Measurements from ENCODE around the gene STN1. TPM values are rescaled to one million over a fixed set of nuclear protein-coding genes. Genes with fewer than 3 reads are reported as not detected.

STN1 gene
- total RNA-seq, 6 experiments from 2014 or later: 12.1 to 15.6 (median 14.7) TPM

GRCh38 chr10:103917302-103918052 lies 507 bp downstream of the STN1 start:
- H3K4me1 Mint-ChIP-seq (ENCODE audit: low read depth): peaks cover 35% of the 10 kb centered on the region
- no peak for DNase-seq
- TF ChIP-seq CTCF (IDR thresholded peaks at IDR 0.05): no peak
- peaks cover 9% of the 10 kb centered on the region for H3K9me3 Mint-ChIP-seq
- H3K27ac Mint-ChIP-seq: peak overlapping the region; percentile 98
- no peaks in the 10 kb centered on the region for H3K27me3 Mint-ChIP-seq (ENCODE audit: insufficient read depth)
- H3K36me3 Mint-ChIP-seq (ENCODE audit: low read depth): peaks cover 23% of the 10 kb centered on the region
- H3K4me3 Mint-ChIP-seq: peak overlapping the region; percentile 99

GRCh38 chr10:103916876-103917275 lies 1.1 kb downstream of the STN1 start:
- no peak for TF ChIP-seq CTCF (IDR thresholded peaks at IDR 0.05)

GRCh38 chr10:103916254-103916653 lies 1.7 kb downstream of the STN1 start:
- H3K4me1 Mint-ChIP-seq (ENCODE audit: low read depth): peaks cover 40% of the 10 kb centered on the region
- peak overlapping the region; percentile 98 for H3K27ac Mint-ChIP-seq

More at GRCh38 chr10:103916876-103917275, 1.1 kb downstream of the STN1 start:
- no peak for DNase-seq
- peak overlapping the region; percentile 98 for H3K27ac Mint-ChIP-seq
- peaks cover 23% of the 10 kb centered on the region for H3K36me3 Mint-ChIP-seq (ENCODE audit: low read depth)
- peaks cover 9% of the 10 kb centered on the region for H3K9me3 Mint-ChIP-seq
- H3K27me3 Mint-ChIP-seq (ENCODE audit: insufficient read depth): no peaks in the 10 kb centered on the region; the same call in 1 of the 2 replicates
- H3K4me1 Mint-ChIP-seq (ENCODE audit: low read depth): peaks cover 35% of the 10 kb centered on the region
- H3K4me3 Mint-ChIP-seq: peak overlapping the region; percentile 99

GRCh38 chr10:103915796-103916195 lies 2.2 kb downstream of the STN1 start:
- peak overlapping the region; percentile 99 for H3K4me3 Mint-ChIP-seq
- H3K4me1 Mint-ChIP-seq (ENCODE audit: low read depth): peaks cover 45% of the 10 kb centered on the region
- no peak for TF ChIP-seq CTCF (IDR thresholded peaks at IDR 0.05)
- peak overlapping the region; percentile 98; the same call in 1 of the 2 replicates for H3K27ac Mint-ChIP-seq
- peaks cover 23% of the 10 kb centered on the region for H3K36me3 Mint-ChIP-seq (ENCODE audit: low read depth)
- DNase-seq: no peak
- H3K27me3 Mint-ChIP-seq (ENCODE audit: insufficient read depth): no peaks in the 10 kb centered on the region; the same call in 1 of the 2 replicates
- H3K9me3 Mint-ChIP-seq: peaks cover 9% of the 10 kb centered on the region

More at GRCh38 chr10:103916254-103916653, 1.7 kb downstream of the STN1 start:
- TF ChIP-seq CTCF (IDR thresholded peaks at IDR 0.05): no peak
- Mint-ChIP-seq H3K4me3 (peak overlapping the region; percentile 99), H3K27me3 (ENCODE audit: insufficient read depth) (no peaks in the 10 kb centered on the region; the same call in 1 of the 2 replicates), H3K36me3 (ENCODE audit: low read depth) (peaks cover 23% of the 10 kb centered on the region), H3K9me3 (peaks cover 9% of the 10 kb centered on the region)
- no peak for DNase-seq

GRCh38 chr10:103912759-103913158 lies 5.2 kb downstream of the STN1 start:
- no peak for TF ChIP-seq CTCF (IDR thresholded peaks at IDR 0.05)
- H3K4me3 Mint-ChIP-seq: no peak overlapping the region
- H3K4me1 Mint-ChIP-seq (ENCODE audit: low read depth): peaks cover 67% of the 10 kb centered on the region
- no peak overlapping the region for H3K27ac Mint-ChIP-seq
- no peak for DNase-seq
- peaks cover 1% of the 10 kb centered on the region for H3K27me3 Mint-ChIP-seq (ENCODE audit: insufficient read depth)
- peaks cover 29% of the 10 kb centered on the region for H3K36me3 Mint-ChIP-seq (ENCODE audit: low read depth)
- H3K9me3 Mint-ChIP-seq: peaks cover 9% of the 10 kb centered on the region
